B cell (primary cell): Measurements from ENCODE around the gene DYNLL2. TPM values are rescaled to one million over a fixed set of nuclear protein-coding genes. Genes with fewer than 3 reads are reported as not detected.

ENCODE experiments used
- ATAC-seq: fragments of 200-7000 bp; cut with Tn5 transposase; one replicate; pipeline ENCODE4 v1.10.0; 2021; ENCODE audit warnings: low read depth, mild to moderate bottlenecking, moderate number of reproducible peaks, moderate library complexity
- CTCF ChIA-PET: fragments of 350-600 bp; sonication (Branson Sonifier 250); formaldehyde crosslinking; loops from one replicate; lab custom pipeline; 2021; ENCODE audit warnings: antibody characterized with exemption, inconsistent platforms; lab: Charles Lee
- POLR2A ChIA-PET: fragments of 350-600 bp; sonication (Branson Sonifier 250); formaldehyde crosslinking; loops from one replicate; lab custom pipeline; 2021; ENCODE audit warnings: antibody characterized with exemption; lab: Charles Lee
- DNase-seq: peaks from one replicate; pipeline ENCODE4 v3.0.0; 2013
- H2AFZ ChIP-seq: 2 replicates; pipeline ENCODE4 v1.6.1; 2012; ENCODE audit warnings: mild to moderate bottlenecking, low read depth, low read length; ENCODE audit not compliant: insufficient read depth, poor library complexity, severe bottlenecking
- H3K27ac ChIP-seq, 2 donors: 1 replicate in 1 of 2; 2 replicates in 1 of 2; pipeline ENCODE4 v1.5.1; 2012 to 2013; ENCODE audit warnings: low read length in 2 of 2, mild to moderate bottlenecking in 2 of 2, moderate library complexity in 1 of 2
- H3K27me3 ChIP-seq, 4 experiments: fragments of 200-600 bp in 1 of 4; sonication (generic) in 1 of 4; replicated peaks in 1 of 4; 1 replicate in 2 of 4; 2 replicates in 2 of 4; pipeline versions ENCODE4 v1.6.1 to v1.7.0; 2013 to 2016; ENCODE audit warnings: low read length in 3 of 4, mild to moderate bottlenecking in 2 of 4, mixed read lengths in 1 of 4, moderate library complexity in 1 of 4; ENCODE audit not compliant: insufficient read depth in 4 of 4, control insufficient read depth in 3 of 4; ENCODE audit errors: control extremely low read depth in 1 of 4
- H3K36me3 ChIP-seq, 2 experiments: replicated peaks in 1 of 2; 1 replicate in 1 of 2; 2 replicates in 1 of 2; pipeline versions ENCODE4 v1.6.1 to v1.7.1; 2013; ENCODE audit warnings: low read length in 1 of 2; ENCODE audit not compliant: insufficient read depth in 2 of 2, control insufficient read depth in 1 of 2; ENCODE audit errors: control extremely low read depth in 1 of 2, extremely low read depth in 1 of 2
- H3K4me1 ChIP-seq, 2 donors: fragments of 200-600 bp in 1 of 2; sonication (generic) in 1 of 2; 1 replicate in 1 of 2; 2 replicates in 1 of 2; pipeline versions ENCODE4 v1.5.1 to v1.6.1; 2013 to 2017; ENCODE audit warnings: low read length in 2 of 2; ENCODE audit not compliant: control insufficient read depth in 2 of 2, insufficient read depth in 2 of 2
- H3K4me2 ChIP-seq: replicated peaks from 2 replicates; pipeline ENCODE3; 2012; ENCODE audit warnings: mild to moderate bottlenecking, low read depth, low read length; ENCODE audit not compliant: poor library complexity, severe bottlenecking
- H3K4me3 ChIP-seq, 5 experiments: fragments of 200-600 bp in 1 of 5; sonication (generic) in 1 of 5; 1 replicate in 3 of 5; 2 replicates in 2 of 5; pipeline versions ENCODE4 v1.5.1 to v1.7.0; 2011 to 2016; ENCODE audit warnings: low read length in 4 of 5, mild to moderate bottlenecking in 4 of 5, low read depth in 2 of 5, control low read depth in 1 of 5, moderate library complexity in 1 of 5; ENCODE audit not compliant: insufficient read depth in 1 of 5; ENCODE audit errors: control extremely low read depth in 1 of 5, extremely low read depth in 1 of 5
- H3K79me2 ChIP-seq: fragments of 200-600 bp; sonication (generic); one replicate; pipeline ENCODE4 v1.6.0; 2016; ENCODE audit warnings: low read length; ENCODE audit not compliant: control insufficient read depth, insufficient read depth
- H3K9ac ChIP-seq: fragments of 200-600 bp; sonication (generic); 2 replicates; pipeline ENCODE4 v1.6.1; 2017; ENCODE audit warnings: mild to moderate bottlenecking, low read length, moderate library complexity
- H3K9me3 ChIP-seq, 3 donors: one replicate each; pipeline versions ENCODE4 v1.6.1 to v1.7.1; 2013; ENCODE audit warnings: low read length in 2 of 3; ENCODE audit not compliant: control insufficient read depth in 2 of 3, insufficient read depth in 1 of 3; ENCODE audit errors: control extremely low read depth in 1 of 3
- H4K20me1 ChIP-seq: 2 replicates; pipeline ENCODE4 v1.6.0; 2012; ENCODE audit warnings: mild to moderate bottlenecking, low read length; ENCODE audit not compliant: insufficient read depth, control insufficient read depth, poor library complexity, severe bottlenecking
- H3K27ac Mint-ChIP-seq: one replicate; pipeline ENCODE4 v1.8.0; 2021; ENCODE audit warnings: mixed read lengths
- H3K27me3 Mint-ChIP-seq: one replicate; pipeline ENCODE4 v1.8.0; 2021; ENCODE audit warnings: mixed read lengths
- H3K4me1 Mint-ChIP-seq: one replicate; pipeline ENCODE4 v1.8.0; 2021; ENCODE audit warnings: mixed read lengths
- H3K4me3 Mint-ChIP-seq: one replicate; pipeline ENCODE4 v1.8.0; 2021; ENCODE audit warnings: mixed read lengths
- H3K9me3 Mint-ChIP-seq: one replicate; pipeline ENCODE4 v1.8.0; 2022; ENCODE audit warnings: mixed read lengths; ENCODE audit not compliant: insufficient read depth
- CTCF ChIP-seq: fragments of 200-600 bp; IDR thresholded peaks from one replicate; pipeline ENCODE4 v1.8.0; 2022; ENCODE audit warnings: antibody characterized with exemption, mild to moderate bottlenecking
- EZH2 ChIP-seq: IDR thresholded peaks from 2 replicates; pipeline ENCODE4 v1.6.1; 2012; ENCODE audit warnings: borderline replicate concordance, low read depth, mild to moderate bottlenecking, moderate library complexity, low read length; ENCODE audit not compliant: insufficient read depth, poor library complexity, severe bottlenecking
- WGBS: methylation state at CpG from one replicate; pipeline ENCODE4 v1.1.5; 2013; ENCODE audit warnings: missing lambda C conversion rate; ENCODE audit not compliant: insufficient coverage; 5-methylcytosine and 5-hydroxymethylcytosine counted together
- intact Hi-C: fragments of 100-400 bp; cut with micrococcal nuclease; formaldehyde crosslinking; loops from one replicate; pipeline ENCODE4 v1.10.0; 2022
- polyA plus RNA-seq: library from polyadenylated mRNA; depleted of rRNA; stranded (reverse); fragments of >200 nt; gene quantifications from 2 replicates; pipeline ENCODE4 v1.2.3, GENCODE V29; 2012
- total RNA-seq, 2 donors: library from RNA; stranded (reverse); fragments of 120-200 nt in 1 of 2; gene quantifications; 1 replicate in 1 of 2; 2 replicates in 1 of 2; pipeline versions ENCODE4 v1.2.3 to v1.2.4, GENCODE V29; 2013 to 2022

The DYNLL2 gene
- total and polyA plus RNA-seq, 2 donors (not counting 1 experiment from before 2014, with no cell fraction given) = 10.1 to 25.2 TPM

GRCh38 chr17:58084317-58084981, 1.2 kb downstream of the DYNLL2 start:
- Histone ChIP-seq H3K27ac (peak overlapping the region; percentile 50 to 86), H3K4me2 (peak overlapping the region; percentile 95), H3K9ac (peak overlapping the region; percentile 86), H3K27me3 (peaks cover 0 to 5% (median 0%) of the 10 kb centered on the region in 4 experiments), H3K4me3 (peak overlapping the region; percentile 70 to 89 (median 79)), H4K20me1 (peaks cover 56% of the 10 kb centered on the region), H3K79me2 (peaks cover 49% of the 10 kb centered on the region), H3K4me1 (peaks cover 16 to 19% of the 10 kb centered on the region in 2 donors), H2AFZ (peak overlapping the region; percentile 61), H3K36me3 (peaks cover 4 to 36% of the 10 kb centered on the region in 2 experiments), H3K9me3 (no peaks in the 10 kb centered on the region)
- Mint-ChIP-seq H3K4me1 (peaks cover 39% of the 10 kb centered on the region), H3K27ac (peak overlapping the region; percentile 81), H3K4me3 (peak overlapping the region; percentile 87), H3K27me3 (no peaks in the 10 kb centered on the region), H3K9me3 (no peaks in the 10 kb centered on the region)
- TF ChIP-seq CTCF = peak; percentile 36
- no peak for TF ChIP-seq EZH2
- 0% methylated on average over 7 of the region's 7 CpGs for WGBS
- ChIA-PET POLR2A (interaction anchor here (0.6 to 2.0 kb wide), 2 partner anchors 77 to 321 kb away, joined by 3 to 16 read pairs; partner anchors contain the start of gene SRSF1), CTCF (interaction anchor here (1.0 kb wide), 2 partner anchors 77 to 85 kb away, joined by 3 to 4 read pairs; partner anchors contain the start of gene SRSF1)
- DNase-seq (peak; percentile 75), ATAC-seq (no peak)
- intact Hi-C loops = loop anchor here (1.0 to 10.0 kb wide), 4 partner anchors 77 to 1250 kb away; partner anchors contain the start of genes C17orf67, DGKE, MRPS23 and SRSF1
